ENCODE results near the gene CPNE6. TPM values are rescaled to one million over a fixed set of nuclear protein-coding genes. Genes with fewer than 3 reads are reported as not detected.
A peak's percentile ranks its signal among the peaks of the same experiment; 100 is the strongest.

Gene CPNE6
- total RNA-seq, 1 donor from 2014 or later, result not detected

DNA sequence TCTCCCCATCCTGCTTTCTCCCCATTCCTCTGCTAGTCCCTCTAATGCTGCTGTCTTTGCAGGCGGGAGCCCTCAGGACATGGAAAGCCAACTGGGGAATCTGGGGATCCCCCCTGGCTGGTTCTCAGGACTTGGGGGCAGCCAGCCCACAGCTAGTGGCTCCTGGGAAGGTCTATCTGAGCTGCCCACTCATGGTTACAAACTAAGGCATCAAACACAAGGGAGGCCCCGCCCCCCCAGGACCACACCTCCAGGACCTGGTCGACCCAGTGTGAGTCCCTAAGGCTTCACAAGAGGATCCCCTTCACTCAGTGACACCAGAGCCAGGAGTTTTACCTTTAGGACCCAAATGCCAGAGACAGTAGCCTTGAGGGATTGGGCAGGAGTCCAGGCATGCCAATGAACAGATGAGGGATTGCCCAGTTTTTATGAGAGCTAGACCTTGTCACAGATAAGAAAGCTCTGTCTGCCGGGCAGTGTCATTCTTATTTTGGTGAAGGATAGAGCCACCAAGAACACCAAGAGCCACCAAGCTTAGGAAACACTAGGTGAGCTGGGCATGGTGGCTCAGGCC, 8.0 kb upstream of the CPNE6 start:
- DNase-seq, result no peak
- intact Hi-C loops (cut with DNase I), result no loop called here
- H3K4me1 ChIP-seq, result no peaks in the 10 kb centered on the region

DNA sequence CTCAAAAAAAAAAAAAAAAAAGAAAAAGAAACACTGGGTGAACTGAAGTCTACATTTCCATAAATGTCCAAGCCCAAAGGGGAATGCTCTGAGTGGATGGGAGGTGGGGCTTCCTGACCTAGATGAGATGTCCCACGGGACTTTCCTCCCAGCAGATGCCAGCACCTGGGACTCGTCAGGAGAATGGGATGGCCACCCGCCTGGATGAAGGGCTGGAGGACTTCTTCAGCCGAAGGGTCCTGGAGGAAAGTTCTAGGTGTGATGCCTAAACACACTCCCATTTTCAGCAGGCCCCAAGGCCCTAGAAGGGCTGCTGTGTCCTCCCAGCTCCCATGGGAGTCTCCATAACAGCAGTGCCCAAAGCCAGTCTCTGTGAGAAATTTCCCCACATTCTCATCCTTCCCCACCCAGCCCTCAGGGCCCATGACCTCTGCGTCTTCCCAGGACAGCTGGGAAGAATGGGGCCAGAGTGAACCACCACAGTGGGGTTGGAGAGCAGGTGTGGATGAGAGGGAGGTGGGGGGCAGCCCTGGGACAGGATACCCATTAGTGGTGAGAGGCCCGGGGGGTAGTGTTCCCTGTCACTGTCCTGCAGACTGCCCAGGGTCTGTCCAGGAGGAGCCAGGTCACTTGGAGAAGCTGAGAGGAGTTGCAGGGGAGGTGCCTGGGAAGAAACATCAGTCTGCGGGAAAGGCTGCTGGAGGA, 7.1 kb upstream of the CPNE6 start:
- no peak for TF ChIP-seq CTCF (IDR thresholded peaks at IDR 0.05)
- H3K36me3 ChIP-seq, result no peaks in the 10 kb centered on the region
- ATAC-seq, result no peak
- intact Hi-C loops (cut with DNase I), result no loop called here
- peak; percentile 37 for DNase-seq
- no peaks in the 10 kb centered on the region for H3K4me1 ChIP-seq
- H3K27me3 ChIP-seq, result no peaks in the 10 kb centered on the region
- no peaks in the 10 kb centered on the region for H3K9me3 ChIP-seq
- no peak overlapping the region for H3K27ac ChIP-seq
- H3K4me3 ChIP-seq, result no peak overlapping the region

More for the DNA sequence above, 8.0 kb upstream of the CPNE6 start:
- no peaks in the 10 kb centered on the region for H3K9me3 ChIP-seq
- no peak overlapping the region for H3K4me3 ChIP-seq
- no peak for TF ChIP-seq CTCF (IDR thresholded peaks at IDR 0.05)
- H3K36me3 ChIP-seq, result no peaks in the 10 kb centered on the region
- ATAC-seq, result no peak
- no peaks in the 10 kb centered on the region for H3K27me3 ChIP-seq
- H3K27ac ChIP-seq, result no peak overlapping the region

- H3K36me3 ChIP-seq, result no peaks in the 10 kb centered on the region
- no peaks in the 10 kb centered on the region for H3K27me3 ChIP-seq
- no peaks in the 10 kb centered on the region for H3K9me3 ChIP-seq
- TF ChIP-seq CTCF (IDR thresholded peaks at IDR 0.05), result no peak
- peak; percentile 42 for DNase-seq
- no peaks in the 10 kb centered on the region for H3K4me1 ChIP-seq
- no peak overlapping the region for H3K27ac ChIP-seq
- intact Hi-C loops (cut with DNase I), result no loop called here
- no peak overlapping the region for H3K4me3 ChIP-seq
- ATAC-seq, result no peak
Observed at GRCh38 chr14:24064856-24065255, 6.5 kb upstream of the CPNE6 start.

- H3K9me3 ChIP-seq, result no peaks in the 10 kb centered on the region
- DNase-seq (peak; percentile 30), ATAC-seq (no peak)
- intact Hi-C loops (cut with DNase I), result no loop called here
- H3K27me3 ChIP-seq, result no peaks in the 10 kb centered on the region
- no peak overlapping the region for H3K27ac ChIP-seq
- no peak overlapping the region for H3K4me3 ChIP-seq
- no peak for TF ChIP-seq CTCF (IDR thresholded peaks at IDR 0.05)
- no peaks in the 10 kb centered on the region for H3K4me1 ChIP-seq
- no peaks in the 10 kb centered on the region for H3K36me3 ChIP-seq
Observed at GRCh38 chr14:24065408-24065807, 6.0 kb upstream of the CPNE6 start.

DNA sequence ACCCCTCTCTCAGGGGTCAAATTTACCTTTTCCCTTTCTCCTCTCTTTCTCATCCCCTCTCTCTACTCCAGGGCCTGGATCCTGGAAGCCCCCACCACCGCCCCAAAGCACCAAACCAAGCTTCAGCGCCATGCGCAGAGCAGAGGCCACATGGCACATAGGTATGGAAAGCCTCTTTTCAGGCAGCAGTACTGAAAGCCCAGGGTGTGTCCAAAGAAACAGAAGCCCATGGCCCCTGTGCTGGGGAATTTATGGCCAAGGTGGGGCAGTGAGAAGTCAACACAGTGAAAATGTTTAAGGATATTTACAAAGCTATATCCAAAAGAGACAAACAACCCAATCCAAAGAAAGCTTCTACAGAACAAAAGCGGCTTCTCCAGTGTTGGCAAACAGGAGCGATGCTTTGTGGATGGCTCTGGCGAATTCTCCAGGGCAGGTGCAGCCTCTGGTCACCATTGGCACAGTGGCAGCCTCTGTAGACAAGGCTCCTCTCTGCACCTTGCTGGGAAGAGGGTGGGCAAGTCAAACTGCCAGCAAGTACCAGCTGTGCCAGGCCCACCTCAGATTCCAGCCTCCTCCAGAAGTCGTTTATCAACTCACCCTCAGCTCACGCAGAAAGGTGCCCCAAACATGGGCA, 4.7 kb upstream of the CPNE6 start:
- DNase-seq (peak; percentile 43), ATAC-seq (no peak)
- no peak for TF ChIP-seq CTCF (IDR thresholded peaks at IDR 0.05)
- no peaks in the 10 kb centered on the region for H3K36me3 ChIP-seq
- no peaks in the 10 kb centered on the region for H3K4me1 ChIP-seq
- intact Hi-C loops (cut with DNase I), result no loop called here
- H3K27me3 ChIP-seq, result no peaks in the 10 kb centered on the region
- no peak overlapping the region for H3K4me3 ChIP-seq
- no peaks in the 10 kb centered on the region for H3K9me3 ChIP-seq
- H3K27ac ChIP-seq, result no peak overlapping the region
